ENCODE results near the gene ZCCHC14.

ZCCHC14 gene

DNA sequence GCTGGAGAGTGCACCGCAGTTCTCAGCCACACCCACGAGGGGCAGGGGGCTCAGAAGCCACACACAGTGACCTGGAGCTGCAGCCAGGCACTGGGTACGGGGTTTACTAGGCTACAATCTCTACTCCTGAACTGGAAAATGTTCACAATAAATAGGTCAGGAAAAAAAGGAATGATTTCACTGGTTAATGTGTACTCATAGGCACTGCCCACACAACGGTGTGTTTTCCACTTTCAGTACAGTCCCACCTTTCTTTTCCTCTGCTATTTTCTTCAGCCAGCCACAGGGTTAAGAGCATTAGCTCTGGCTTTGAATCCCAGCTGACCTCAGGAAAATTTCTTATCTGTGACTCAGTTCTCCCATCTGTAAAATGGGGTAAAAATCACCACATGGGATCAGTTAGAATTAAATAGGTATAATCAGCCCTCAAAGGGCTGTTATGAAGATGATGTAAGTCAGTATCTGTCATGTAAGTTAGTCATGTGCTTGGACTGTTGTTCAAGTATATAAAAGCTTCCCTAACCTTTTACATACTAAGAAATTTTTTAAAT lies 35.7 kb downstream of the ZCCHC14 start:
- DNase-seq (ENCODE audit: low read depth): peak; percentile 45

GRCh38 chr16:87454391-87454790 lies 38.4 kb downstream of the ZCCHC14 start:
- no peak for DNase-seq (ENCODE audit: low read depth)

GRCh38 chr16:87453326-87453725 lies 39.5 kb downstream of the ZCCHC14 start:
- no peak for DNase-seq (ENCODE audit: low read depth)

DNA sequence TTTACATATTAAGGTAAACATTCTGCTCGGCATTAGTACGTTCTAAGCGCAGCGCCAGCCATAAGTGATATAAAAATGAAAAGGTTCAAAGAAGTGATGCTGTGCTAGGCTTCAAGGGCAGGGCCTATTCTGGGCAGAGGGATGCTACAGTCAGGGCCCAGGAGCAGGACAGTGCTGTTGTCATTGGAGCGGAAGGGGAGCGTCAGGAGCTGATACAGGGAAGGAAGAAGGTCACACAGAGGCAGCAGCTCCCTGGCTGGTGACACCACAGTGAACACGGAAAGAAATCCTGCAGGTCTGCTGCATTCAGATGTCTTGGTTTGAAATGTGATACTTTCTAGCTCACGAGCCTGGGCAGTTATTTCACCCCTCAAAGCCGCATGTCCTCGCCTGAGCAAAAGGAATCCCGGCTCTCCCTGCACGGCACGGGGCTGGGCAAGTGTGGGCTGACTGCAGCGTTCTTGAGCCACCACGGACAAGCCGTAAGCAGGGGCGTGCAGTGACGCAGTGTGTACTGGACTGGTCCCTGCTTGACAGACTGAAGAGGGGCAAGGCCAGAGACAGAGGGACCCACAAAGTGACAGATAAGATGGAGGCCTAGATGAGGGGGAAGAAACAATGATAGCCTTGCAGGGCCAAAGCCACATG lies 41.1 kb downstream of the ZCCHC14 start:
- no peak for DNase-seq (ENCODE audit: low read depth)

DNA sequence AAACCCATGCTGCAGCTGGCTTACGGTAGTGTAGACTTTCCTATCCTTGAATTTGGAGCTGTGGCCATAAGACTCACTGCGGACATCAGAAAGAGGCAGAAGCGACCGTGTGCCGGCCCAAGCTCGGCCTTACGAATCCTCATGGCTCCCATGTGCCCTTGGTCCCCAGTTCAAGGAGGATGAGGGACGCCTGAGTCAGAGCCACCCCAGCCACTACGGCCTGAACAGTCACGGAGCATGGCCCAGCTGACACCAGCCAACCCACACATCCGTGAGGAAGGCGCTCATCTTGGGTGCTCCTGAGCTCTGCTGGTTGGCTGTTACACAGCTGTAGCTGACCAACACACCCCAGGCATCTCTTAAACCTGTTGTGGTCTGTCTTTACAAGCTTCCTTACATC lies 44.0 kb downstream of the ZCCHC14 start:
- no peak for DNase-seq (ENCODE audit: low read depth)

DNA sequence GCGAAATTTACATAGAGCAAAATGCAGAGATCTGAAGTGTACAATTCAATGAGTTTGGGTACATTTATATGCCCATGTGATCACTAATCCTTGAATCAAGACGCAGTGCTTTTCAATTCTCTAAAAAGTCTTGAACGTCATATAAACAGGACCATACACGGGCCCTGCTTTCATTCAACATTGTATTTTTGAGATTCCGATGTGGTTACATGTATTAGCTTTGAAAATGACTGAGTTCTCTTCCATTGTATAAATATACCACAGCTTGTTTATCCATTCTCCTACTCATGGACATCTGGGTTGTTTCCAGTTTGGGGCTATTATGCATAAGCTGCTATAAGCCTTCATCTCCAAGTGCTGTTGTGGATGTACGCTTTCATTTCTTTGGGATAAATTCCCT lies 45.5 kb downstream of the ZCCHC14 start:
- DNase-seq (ENCODE audit: low read depth): peak; percentile 27

GRCh38 chr16:87446479-87446878 lies 46.3 kb downstream of the ZCCHC14 start:
- no peak for DNase-seq (ENCODE audit: low read depth)

DNA sequence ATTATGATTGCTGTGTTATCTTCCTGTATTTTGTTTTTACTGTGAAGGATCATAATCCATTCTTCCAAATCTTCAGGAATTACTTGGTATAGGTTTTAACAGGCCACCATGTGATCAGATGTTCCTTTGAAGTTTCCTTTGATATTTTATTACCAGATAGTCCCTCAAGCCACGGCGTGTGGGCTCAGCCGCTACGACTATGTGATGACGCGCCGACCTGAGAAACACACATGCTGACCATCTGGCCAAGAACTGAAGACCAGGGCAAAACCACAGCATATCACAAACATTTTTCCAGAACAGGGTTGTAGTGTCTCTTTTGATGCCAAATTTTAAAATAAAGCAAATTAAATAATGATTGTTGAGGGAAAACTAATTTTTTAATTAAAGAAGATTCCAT lies 47.3 kb downstream of the ZCCHC14 start:
- DNase-seq (ENCODE audit: low read depth): peak; percentile 40

GRCh38 chr16:87443964-87444363 lies 48.9 kb downstream of the ZCCHC14 start:
- DNase-seq (ENCODE audit: low read depth): no peak

GRCh38 chr16:87443016-87443415 lies 49.8 kb downstream of the ZCCHC14 start:
- no peak for DNase-seq (ENCODE audit: low read depth)

DNA sequence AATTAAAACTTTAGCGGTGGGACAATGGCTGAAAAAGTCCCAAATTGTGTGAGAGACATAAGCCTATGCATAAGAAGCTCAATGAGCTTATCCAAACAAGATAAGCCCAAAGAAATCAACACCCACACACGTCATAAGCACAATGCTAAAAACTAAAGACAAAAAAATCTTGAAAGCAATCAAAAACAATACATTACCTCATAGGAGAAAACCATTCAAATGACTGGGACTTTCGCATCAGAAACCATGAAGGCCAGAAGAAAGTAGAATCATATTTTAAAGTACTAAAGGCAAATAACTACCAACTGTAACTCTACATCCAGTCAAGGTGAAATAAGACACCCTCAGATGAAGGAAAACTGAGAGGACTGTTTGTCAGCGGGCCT lies 50.2 kb downstream of the ZCCHC14 start:
- DNase-seq (ENCODE audit: low read depth): no peak

GRCh38 chr16:87441886-87442580 lies 50.8 kb downstream of the ZCCHC14 start:
- no peak for DNase-seq (ENCODE audit: low read depth)

- DNase-seq (ENCODE audit: low read depth): no peak
These were observed 52.9 kb downstream of the ZCCHC14 start for GRCh38 chr16:87439926-87440325.

DNA sequence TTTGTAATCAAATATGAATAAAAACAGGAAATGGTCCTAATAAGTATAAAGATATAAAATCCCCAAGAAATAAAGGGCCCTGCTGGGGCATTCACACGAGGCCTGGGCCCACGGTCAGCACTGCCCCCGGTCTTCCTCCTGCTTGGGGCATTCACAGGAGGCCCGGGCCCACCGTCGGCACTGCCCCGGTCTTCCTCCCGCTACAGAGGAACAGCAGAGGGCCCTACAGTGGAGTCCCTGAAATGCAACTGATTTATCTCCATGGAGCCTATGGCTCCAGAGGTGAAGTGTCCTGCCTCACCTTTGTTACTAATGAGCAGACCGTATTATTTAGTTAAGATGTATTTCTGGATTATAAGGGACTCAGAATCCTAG lies 54.2 kb downstream of the ZCCHC14 start:
- no peak for DNase-seq (ENCODE audit: low read depth)

DNA sequence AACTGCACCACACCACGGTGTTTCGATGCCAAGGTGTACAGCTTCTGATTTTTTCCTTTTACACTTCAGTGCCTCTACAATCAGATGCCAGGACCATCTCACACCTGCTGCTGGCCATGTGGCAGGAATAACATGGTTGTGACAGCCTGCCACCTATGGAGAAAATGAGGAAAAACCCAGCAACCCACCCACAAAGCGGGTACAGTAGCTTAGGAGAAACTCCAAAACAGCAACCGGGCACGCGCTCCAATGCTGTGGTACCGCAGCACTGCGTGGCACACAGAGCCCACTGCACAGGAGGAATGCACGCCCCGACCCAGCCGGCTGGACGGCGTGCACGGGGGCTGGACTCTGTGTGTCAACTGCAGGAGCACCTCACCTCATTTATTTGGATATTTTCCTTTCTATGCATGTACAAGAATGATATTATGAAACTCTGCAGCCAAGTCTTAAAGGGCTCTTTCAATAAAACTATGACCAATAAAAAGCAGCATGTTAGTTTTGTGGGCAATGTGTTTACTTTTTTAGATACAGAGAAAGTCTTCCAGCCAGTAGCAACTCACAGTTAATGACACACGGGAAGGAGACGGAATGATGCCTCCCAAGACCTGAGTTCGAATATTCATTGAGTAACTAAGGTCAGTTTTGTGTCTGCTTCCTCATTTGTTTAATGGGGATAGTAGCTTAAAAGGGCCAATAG lies 54.8 kb downstream of the ZCCHC14 start:
- DNase-seq (ENCODE audit: low read depth): no peak

GRCh38 chr16:87437327-87437726 lies 55.5 kb downstream of the ZCCHC14 start:
- no peak for DNase-seq (ENCODE audit: low read depth)

GRCh38 chr16:87436225-87437172 lies 56.3 kb downstream of the ZCCHC14 start:
- no peak for DNase-seq (ENCODE audit: low read depth)

- DNase-seq (ENCODE audit: low read depth): peak; percentile 35
These were observed 57.2 kb downstream of the ZCCHC14 start for GRCh38 chr16:87435372-87436224.

DNA sequence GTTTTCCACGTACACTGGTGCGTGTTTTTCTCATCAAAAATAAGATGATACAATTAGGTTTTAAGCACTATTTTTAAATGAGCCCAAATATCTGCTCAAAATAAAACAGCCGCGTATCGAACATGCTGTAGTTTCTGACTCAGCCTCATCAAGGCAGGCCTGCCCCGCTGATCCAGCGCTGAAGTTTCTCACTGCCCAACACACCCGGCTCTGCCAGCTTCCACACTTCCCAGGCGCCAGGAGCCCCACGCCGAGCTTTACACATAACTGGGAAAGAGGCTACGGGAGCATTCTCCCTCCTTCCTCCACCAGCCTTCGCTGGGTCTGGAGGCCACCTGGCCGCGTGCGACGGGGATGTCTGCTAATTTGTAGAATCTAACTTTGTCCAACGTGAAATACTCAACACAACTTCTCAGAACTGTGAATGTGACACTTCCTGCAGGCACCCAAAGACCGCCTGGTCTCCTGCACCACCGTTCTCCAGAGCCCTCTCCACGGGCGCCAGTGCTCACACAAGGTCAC lies 58.6 kb downstream of the ZCCHC14 start:
- no peak for DNase-seq (ENCODE audit: low read depth)

GRCh38 chr16:87432330-87432915 lies 60.4 kb downstream of the ZCCHC14 start:
- no peak for DNase-seq (ENCODE audit: low read depth)
